Measurements from ENCODE around the gene CCDC69. TPM values are rescaled to one million over a fixed set of nuclear protein-coding genes. Genes with fewer than 3 reads are reported as not detected.
"Not testable (repeated sequence)": the region's sequence is repeated elsewhere in the genome, so short reads cannot be mapped to it uniquely, and the experiment has no call there.

The CCDC69 gene
- polyA plus RNA-seq, 3 donors: 5.1 to 5.5 (median 5.2) TPM

- DNase-seq: no peak
These were observed 974 bp downstream of the CCDC69 start for GRCh38 chr5:151222790-151223446.

DNA sequence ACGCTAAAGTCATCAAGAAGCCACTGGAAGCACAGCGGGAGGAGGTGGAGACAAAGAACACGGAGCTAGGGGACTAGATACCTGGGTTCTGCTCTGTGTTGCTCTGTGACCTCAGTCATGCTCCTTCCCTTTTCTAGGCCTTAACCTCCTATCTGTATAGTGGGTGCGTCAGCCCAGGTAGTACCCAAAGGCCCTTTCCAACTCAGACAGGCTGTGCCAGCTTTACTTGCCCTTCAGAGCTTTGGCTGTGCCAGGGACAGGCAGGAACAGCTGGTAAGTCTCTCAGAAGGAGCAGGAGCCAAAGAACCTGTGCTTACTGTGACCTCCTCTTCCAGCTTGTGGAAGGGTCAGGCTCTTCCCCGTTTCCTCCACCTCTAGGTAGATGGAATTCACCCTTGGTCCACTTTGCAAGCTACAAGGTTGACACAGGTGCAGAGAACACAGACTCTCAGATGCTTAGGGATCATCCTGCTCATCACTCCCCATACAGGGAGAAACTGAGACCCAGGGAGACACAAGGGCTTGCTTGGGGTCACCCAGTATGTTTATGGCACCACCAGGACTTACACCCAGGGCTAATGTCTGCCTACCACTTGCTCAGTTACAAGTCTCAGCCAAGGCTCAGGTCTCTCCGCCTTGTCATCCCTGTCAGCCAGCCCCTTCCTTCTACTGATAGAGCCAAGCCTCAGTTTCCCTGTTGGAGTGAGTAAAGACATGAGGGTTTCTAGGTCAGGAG is 1.7 kb downstream of the CCDC69 start:
- DNase-seq: no peak

DNA sequence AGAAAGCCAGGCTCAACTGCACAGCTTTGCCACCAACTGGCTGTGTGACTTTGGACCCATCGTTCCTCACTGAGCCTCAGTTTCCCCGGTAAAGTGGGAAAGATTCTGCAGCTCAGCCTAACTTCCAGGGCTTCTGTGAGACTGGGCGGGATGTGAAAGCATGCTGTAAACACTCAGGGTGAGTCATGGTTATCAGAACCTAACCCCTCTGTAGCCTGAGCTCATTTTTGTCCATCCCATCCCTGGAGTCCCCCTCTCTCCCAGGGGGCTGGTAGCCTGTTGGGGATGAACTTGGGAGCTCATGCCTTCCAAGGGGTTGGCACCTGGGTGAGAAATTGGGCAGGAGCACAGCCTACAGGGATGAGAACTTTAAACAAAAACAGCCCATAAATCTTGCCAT is 2.3 kb downstream of the CCDC69 start:
- no peak for DNase-seq

GRCh38 chr5:151219789-151220188 is 4.1 kb downstream of the CCDC69 start:
- DNase-seq: no peak

DNA sequence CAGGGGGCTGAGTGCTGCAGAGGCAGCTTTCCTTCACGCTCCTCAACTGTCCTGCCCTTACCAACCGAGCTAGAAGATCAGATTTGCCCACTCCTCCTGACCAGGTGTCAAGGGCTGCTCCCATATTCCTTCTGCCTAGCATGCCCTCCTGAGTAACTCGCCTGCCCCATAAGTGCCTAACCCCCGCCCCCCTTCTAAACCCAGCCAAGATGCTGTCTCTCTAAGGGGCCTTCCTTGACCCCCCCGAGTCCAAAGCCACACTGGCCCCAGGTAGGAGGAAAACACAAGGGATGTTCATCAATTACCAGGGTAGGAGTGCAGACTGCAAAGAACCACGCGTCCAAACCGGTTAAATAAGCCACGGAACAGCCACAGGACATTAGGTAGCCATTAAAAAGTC is 4.8 kb downstream of the CCDC69 start:
- no peak for DNase-seq

DNA sequence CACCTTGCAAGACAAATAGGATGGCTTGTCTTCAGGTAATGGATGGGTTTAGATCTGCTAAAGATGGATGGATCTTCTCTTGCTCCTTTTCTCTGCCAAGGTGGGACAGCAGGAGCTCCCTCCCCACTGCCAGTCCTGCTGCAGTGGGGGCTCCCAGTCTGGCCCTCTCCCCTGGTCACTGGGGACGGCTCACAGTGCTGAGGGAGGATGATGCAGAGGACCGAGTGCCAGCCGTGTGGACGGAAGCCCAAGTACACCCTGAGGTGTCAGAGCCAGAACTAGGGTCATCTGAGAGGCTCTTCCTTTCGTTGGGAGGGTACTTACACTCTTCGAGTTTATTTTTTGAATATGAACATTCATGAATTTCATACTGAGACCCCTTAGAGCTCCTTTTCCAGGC is 5.7 kb downstream of the CCDC69 start:
- DNase-seq: no peak

GRCh38 chr5:151216781-151217180 is 7.1 kb downstream of the CCDC69 start:
- DNase-seq: no peak

- DNase-seq: no peak
These were observed 8.4 kb downstream of the CCDC69 start for GRCh38 chr5:151215546-151215880.

GRCh38 chr5:151214614-151215545 is 9.0 kb downstream of the CCDC69 start:
- DNase-seq: no peak

GRCh38 chr5:151213803-151214613 is 9.9 kb downstream of the CCDC69 start:
- DNase-seq: no peak

- no peak for DNase-seq
These were observed 11.5 kb downstream of the CCDC69 start for GRCh38 chr5:151212406-151212798.

- DNase-seq: no peak
These were observed 15.4 kb downstream of the CCDC69 start for GRCh38 chr5:151208481-151208914.

- no peak for DNase-seq
These were observed 18.5 kb downstream of the CCDC69 start for GRCh38 chr5:151205411-151205810.

DNA sequence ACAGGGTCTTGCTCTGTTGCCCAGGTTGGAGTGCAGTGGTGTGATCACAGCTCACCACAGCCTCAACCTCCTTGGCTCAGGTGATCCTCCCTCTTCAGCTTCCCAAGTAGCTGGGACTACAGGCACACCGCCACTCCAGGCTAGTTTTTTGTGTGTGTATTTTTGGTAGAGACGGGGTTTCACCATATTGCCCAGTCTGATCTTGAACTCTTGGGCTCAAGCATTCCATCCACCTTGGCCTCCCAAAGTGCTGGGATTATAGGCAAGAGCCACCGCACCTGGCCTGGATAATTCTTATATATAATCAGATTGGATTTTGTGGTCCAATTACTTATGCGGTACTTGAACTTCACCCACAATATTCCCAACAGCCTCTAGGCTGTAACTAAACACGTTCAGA is 19.8 kb downstream of the CCDC69 start:
- no peak for DNase-seq

- no peak for DNase-seq
These were observed 21.3 kb downstream of the CCDC69 start for GRCh38 chr5:151202381-151203139.

GRCh38 chr5:151200913-151201595 is 22.8 kb downstream of the CCDC69 start:
- DNase-seq: no peak

GRCh38 chr5:151199581-151200185 is 24.2 kb downstream of the CCDC69 start:
- DNase-seq: no peak

DNA sequence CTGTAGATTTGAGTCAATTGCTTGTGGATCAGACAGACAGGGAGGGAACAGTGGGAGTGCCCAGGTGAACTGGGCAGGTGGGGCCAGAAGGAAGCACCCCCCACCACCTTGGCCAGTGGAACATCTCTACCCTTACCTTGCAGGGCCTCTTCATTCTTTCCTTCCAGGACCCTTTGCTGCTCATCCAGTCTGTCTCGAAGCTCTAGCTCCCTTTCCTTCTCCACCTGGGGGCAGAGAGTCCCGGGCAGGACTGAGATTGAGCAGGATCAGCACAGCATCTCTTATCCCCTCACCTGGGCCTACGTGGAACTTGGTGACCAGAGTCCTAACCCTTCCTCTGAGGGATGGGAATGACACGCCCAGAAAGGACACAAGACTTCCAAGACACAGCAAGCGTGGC is 25.0 kb downstream of the CCDC69 start:
- DNase-seq: no peak

- DNase-seq: not testable (repeated sequence)
These were observed 26.6 kb downstream of the CCDC69 start for GRCh38 chr5:151197291-151197600.
